NCI-H2227 (cell line): Measurements from ENCODE around the gene GALR1.
"Not testable (repeated sequence)": the region's sequence is repeated elsewhere in the genome, so short reads cannot be mapped to it uniquely, and the experiment has no call there.

Source experiments
- DNase-seq: peaks from one replicate; lab custom pipeline; 2025; ENCODE audit not compliant: unreplicated experiment; lab: John Stamatoyannopoulos, UW

The GALR1 gene

DNA sequence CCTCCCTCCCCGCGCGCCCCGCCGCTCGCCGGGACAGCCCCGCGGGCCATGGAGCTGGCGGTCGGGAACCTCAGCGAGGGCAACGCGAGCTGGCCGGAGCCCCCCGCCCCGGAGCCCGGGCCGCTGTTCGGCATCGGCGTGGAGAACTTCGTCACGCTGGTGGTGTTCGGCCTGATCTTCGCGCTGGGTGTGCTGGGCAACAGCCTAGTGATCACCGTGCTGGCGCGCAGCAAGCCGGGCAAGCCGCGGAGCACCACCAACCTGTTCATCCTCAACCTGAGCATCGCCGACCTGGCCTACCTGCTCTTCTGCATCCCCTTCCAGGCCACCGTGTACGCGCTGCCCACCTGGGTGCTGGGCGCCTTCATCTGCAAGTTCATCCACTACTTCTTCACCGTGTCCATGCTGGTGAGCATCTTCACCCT, 865 bp downstream of the GALR1 start:
- DNase-seq, result no peak

GRCh38 chr18:77250926-77251729, 1.5 kb downstream of the GALR1 start:
- no peak for DNase-seq

GRCh38 chr18:77251730-77252050, 2.0 kb downstream of the GALR1 start:
- DNase-seq, result no peak

DNA sequence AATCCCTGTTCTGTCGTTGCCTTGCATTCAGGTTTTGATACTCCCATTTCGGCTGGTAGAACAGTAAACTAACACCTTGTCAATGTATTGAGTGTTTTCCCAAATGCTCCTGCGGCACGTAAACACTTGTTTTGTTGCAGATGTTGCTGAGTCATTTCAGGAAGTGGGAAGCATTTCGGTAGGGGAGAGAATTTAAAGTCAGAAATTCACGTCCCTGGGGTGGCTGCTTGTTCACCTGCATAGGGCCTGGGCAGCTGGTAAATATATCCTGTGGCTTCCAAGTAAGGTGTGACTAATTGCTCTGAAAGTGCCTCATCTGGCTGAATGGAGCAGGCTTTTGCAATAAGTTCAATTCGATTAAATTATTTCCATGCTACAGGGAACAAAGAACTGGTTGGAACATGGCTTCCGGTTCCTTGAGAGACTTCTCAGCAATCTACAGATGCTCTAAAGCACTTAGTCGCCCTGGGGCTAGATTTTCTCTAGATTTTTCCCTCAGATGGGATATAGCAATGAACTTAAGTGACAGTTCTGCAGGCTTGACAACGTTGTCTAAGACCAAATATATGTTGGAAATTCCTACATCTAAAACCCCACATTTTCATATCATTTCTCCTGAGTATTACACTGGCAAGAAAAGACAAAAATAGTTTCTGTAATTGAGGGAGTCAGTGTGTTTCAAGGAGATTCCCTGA, 5.2 kb downstream of the GALR1 start:
- no peak for DNase-seq

- no peak for DNase-seq
Measured at GRCh38 chr18:77255426-77256105, 5.9 kb downstream of the GALR1 start.

DNA sequence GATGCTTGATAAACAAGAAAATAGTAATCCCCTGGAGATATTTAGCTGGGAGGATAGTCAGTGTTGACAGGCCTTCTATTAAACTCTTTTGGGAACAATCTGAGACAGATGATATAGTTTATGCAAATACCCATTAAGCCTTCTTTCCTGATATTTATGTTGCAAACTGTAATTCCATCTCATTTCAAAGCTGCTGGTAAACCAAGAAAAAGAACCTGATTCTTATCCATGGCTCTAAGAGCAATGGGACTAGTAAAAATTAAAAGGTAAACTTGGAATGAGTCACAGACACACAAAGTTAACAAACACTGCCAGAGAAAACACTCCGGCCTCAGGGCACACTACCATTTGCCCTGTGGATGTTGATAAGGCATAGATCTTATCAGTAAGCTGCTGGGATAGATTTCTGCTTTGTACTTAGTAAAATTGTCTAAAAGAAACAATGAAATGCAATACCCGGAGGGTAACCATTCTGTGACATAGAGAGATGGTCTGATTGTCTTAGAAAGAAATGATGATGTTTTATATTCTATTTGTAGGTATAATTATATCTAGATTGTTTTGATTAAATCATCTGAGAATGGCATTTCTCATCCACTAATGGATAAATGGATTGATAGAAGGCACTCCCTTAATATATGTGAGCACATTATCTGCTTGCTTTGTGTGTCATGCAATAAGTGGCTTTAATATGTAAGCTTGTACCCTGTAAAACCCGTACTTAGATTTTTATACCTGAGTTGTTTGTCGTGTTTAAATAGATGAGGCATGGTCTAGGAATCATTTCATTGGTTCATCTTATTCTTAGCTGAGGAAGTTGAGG, 13.2 kb downstream of the GALR1 start:
- DNase-seq, result no peak

DNA sequence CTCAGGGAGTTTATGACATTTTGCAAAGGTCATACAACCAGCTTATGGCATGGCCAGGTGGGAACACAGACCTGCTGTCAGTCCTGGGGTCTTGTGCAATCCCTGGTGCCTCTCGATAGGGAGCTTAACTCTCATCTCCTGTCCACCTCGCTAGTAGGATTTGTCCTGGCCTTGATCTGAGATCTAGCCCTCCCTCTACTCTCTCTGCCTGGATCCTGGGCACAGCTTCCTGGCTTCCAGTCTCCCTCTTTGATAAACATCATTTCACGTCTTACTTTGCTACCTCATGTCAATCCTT, 13.8 kb downstream of the GALR1 start:
- DNase-seq, result no peak

- DNase-seq, result no peak
Measured at GRCh38 chr18:77267969-77268368, 18.3 kb downstream of the GALR1 start.

DNA sequence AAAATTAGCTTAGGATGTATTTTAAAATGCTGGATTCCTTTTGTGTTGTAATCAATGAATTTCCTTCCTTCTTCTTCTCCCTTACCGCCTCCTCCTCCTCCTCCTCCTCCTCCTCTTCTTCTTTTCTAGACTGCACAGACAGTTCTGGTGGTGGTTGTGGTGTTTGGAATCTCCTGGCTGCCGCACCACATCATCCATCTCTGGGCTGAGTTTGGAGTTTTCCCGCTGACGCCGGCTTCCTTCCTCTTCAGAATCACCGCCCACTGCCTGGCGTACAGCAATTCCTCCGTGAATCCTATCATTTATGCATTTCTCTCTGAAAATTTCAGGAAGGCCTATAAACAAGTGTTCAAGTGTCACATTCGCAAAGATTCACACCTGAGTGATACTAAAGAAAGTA, 18.8 kb downstream of the GALR1 start:
- DNase-seq, result no peak

DNA sequence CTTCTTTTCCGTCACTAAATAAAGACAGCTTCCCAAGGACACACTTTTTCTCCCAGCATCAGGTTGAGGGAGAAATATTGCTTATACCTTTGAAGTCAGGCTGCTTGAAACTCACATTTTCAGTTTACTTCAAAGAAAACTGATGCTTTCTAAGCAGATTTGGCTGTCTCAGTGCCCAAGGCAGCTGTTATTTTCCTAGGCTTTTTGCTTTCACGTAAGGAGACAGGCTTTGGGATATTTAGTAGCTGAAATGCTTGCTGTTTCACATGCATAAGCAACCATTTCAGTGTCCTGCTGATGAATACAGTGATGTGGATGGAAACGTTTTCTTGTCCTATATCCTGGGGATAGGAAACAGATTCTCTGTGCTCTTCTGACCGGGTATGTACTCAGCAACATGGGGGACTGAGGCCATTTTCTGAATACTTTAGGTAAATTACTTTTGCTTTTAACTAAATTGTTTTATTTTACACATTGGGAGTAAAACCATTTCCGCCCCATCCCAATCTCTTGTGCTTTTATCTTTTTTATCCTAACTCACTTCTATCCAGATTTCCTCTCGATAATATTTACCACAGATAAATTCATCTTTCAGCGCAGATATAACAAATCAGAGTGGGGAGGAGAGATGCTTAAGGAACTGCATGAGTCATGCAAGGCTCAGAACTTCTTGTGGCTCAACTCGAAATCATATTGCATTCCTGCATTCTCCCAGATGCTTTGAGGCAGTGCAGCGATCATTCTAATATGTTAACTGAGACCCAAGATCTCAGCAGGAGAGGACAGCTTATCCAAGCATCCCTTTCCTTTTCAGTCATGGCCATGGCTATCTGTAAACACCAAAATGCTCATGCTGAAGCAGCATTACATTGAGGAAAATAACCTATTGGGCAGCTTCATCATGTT, 22.2 kb downstream of the GALR1 start:
- no peak for DNase-seq

- not testable (repeated sequence) for DNase-seq
Measured at GRCh38 chr18:77290841-77291240, 41.2 kb downstream of the GALR1 start.

GRCh38 chr18:77298172-77298571, 48.5 kb downstream of the GALR1 start:
- no peak for DNase-seq

- DNase-seq, result no peak
Measured at GRCh38 chr18:77299706-77300105, 50.1 kb downstream of the GALR1 start.

- DNase-seq, result no peak
Measured at GRCh38 chr18:77300579-77300978, 50.9 kb downstream of the GALR1 start.

GRCh38 chr18:77304268-77304667, 54.6 kb downstream of the GALR1 start:
- no peak for DNase-seq

DNA sequence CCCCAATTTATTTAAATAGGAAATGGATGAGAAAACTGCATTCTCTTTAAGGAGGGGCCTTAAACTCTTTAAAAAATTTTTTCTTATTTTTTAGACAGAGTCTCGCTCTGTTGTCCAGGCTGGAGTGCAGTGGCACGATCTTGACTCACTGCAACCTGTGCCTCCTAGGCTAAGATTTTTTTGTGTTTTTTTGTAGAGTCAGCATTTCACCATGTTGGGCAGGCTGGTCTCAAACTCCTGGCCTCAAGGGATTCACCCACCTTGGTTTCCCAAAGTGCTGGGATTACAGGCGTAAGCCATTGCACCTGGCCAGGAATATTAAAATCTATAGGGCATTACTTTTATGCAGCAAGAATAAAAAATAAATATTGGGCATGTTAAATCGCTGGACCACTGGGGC, 56.0 kb downstream of the GALR1 start:
- DNase-seq, result no peak

DNA sequence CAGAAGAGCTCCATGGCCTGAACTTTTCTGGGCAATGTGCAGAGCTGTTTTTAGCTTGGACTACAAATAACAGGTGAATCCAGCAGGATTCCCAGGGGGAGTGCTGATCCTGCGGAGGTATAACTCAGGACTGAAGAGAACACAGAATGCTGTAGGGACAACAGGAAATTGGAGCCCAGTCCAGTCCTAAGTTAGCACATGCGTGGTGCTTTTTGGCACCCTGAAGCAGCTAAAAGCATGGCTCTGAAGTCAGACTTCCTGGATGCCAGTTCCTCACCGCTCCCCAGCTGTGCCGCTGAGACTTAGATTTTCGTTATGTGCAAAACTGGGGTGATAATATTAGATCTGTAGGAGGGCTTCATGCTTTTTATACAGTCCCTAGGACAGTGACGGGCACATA, 58.6 kb downstream of the GALR1 start:
- DNase-seq, result no peak

GRCh38 chr18:77314511-77314910, 64.9 kb downstream of the GALR1 start:
- no peak for DNase-seq

DNA sequence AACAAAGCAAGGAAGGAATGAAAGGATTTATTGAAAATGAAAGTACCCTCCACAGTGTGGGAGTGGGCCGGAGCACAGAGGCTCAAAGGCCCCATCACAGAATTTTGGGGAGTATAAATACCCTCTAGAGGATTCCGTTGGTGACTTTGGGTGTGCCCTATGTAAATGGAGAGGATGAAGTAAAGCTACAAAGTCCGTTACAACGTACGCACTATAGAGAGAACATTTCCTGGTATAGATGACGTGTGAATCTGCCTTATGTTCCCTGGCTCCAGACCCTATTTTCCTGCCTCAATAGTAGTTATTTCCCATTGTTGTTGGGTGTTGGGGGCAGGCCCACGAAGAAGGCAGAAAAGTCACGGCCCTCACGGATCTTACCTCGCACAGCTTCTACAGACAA, 65.3 kb downstream of the GALR1 start:
- no peak for DNase-seq

DNA sequence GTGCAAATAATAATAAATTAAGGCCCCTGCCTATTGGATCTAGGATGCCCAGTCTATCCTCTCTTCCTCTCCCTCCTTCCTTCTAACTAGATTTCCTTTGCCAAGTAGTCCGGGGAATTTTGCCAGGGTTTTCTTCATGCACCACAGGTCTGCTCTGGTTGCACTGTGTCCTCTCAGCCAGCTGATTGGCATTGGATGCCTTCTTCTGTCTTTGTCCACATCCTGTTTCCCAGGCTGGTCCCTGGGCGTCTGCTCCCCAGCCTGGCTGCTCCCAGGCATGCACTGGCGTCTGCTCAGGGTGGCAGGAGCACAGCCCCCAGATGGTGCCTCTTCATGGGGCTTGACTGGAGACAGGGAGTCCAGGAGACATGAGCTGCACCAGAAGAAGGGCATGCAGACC, 66.4 kb downstream of the GALR1 start:
- no peak for DNase-seq

DNA sequence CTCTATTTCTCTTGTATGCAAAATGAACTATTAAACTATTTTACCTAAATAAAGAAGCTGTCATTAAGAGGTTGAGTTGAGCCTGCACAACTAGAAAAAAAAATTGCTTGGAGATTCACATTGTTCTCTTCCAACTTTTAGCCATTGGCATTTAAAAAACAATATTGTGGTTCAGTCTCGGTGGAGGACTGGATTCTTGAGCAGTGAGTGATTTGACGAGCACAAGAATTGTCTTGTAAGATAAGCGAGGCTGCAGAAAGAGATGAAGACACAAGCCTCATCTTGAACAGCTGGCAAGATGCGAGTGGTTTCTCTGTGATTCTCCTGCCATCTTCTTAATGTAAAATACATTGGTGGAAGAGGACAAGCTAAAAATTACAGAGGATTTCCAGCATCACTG, 67.0 kb downstream of the GALR1 start:
- DNase-seq, result no peak
